Measurements from ENCODE around the gene DNAH12.
"Not testable (repeated sequence)": the region's sequence is repeated elsewhere in the genome, so short reads cannot be mapped to it uniquely, and the experiment has no call there.

Gene DNAH12

DNA sequence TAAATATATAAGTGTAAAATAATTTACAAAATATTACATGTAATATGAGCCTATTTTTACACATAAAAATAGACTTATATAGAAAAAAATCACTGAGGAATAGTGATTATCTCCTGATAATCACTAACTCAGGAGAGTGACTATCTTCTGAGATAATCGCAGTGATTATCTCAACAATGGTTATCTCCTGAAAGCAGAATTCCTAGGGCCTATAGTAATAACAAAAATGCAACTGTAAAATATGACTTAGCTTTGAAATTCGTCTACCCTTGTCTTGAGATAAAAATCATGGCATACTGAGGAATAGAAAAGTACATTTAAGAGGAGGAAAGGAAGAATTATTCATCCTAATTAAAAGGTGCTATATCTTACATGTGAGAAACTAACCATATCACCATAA lies 134.7 kb downstream of the DNAH12 start:
- CTCF ChIA-PET: no interaction called here
- DNase-seq: no peak
- Mint-ChIP-seq H3K4me1 (no peaks in the 10 kb centered on the region), H3K4me3 (no peak overlapping the region), H3K9me3 (no peaks in the 10 kb centered on the region), H3K36me3 (no peaks in the 10 kb centered on the region), H3K27me3 (peaks cover 4% of the 10 kb centered on the region), H3K27ac (no peak overlapping the region)

DNA sequence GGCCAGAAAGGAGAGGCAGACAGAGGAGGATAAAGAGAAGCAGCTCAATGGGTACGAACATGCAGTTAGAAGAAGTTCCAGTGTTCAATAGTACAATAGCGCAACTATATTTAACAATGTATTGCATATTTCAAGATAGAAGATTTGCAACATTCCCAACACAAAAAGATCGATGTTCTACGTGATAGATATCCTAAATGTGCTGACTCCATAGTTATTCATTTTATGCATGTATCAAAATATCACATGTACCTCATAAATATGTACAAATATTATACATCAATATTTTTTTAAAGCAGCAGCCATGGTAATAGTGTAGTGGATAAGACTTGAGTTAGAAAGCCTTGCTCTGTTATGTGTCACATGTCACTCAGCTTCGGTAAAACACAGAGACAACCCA lies 141.5 kb downstream of the DNAH12 start:
- no peak for DNase-seq
- CTCF ChIA-PET: no interaction called here
- Mint-ChIP-seq H3K36me3 (no peaks in the 10 kb centered on the region), H3K4me3 (no peak overlapping the region), H3K4me1 (peaks cover 5% of the 10 kb centered on the region), H3K9me3 (no peaks in the 10 kb centered on the region), H3K27ac (no peak overlapping the region), H3K27me3 (peaks cover 11% of the 10 kb centered on the region)

DNA sequence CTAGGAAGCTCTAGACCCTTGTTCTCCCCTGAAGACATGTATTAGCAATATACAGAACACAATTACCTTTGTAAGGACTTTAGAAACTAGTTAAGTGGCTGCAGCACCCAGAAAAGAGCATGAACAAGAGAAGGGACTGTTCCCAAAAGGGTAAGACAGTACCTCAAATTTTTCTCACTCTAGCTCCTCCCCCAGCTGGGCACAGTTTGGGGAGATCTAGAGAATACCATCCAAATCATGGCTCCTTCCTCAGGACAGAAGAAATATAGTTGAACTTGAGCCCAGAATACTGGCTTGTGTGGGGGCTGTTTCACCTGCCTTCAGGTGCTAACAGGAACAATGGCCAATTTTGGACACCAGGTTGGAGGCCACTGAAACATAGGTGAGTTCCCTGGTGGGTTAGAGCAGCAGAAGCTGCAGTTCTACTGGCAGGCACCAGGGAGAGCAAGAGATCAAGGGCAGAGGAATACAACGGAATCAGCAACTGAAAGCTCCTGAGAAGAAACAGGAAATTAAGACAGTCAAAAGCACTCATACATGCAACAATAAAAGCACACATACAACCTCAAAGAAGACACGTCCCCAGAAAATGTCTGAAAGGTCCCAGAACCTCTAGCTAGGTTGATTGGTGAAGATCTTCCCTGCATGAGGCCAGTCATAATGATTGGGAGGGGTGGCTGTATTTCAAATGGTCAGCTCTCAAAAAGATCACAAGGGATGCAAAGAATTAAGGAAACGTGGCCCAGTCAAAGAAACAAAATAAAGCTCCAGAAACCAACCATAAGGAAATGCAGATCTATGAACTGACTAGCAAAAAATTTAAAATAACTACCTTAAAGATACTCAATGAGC lies 146.7 kb downstream of the DNAH12 start:
- peaks cover 8% of the 10 kb centered on the region for H3K27me3 Mint-ChIP-seq

GRCh38 chr3:57393977-57394376 lies 150.2 kb downstream of the DNAH12 start:
- DNase-seq: no peak
- H3K9me3 Mint-ChIP-seq: no peaks in the 10 kb centered on the region
- peak overlapping the region; percentile 20 for H3K27ac Mint-ChIP-seq
- peaks cover 4% of the 10 kb centered on the region for H3K27me3 Mint-ChIP-seq
- CTCF ChIA-PET: interaction anchor here (0.5 kb wide), 1 partner anchor 198 kb away, joined by 3 read pairs; no protein-coding TSS in a partner anchor
- H3K36me3 Mint-ChIP-seq: no peaks in the 10 kb centered on the region
- peaks cover 17% of the 10 kb centered on the region for H3K4me1 Mint-ChIP-seq
- no peak overlapping the region for H3K4me3 Mint-ChIP-seq

More for the DNA sequence above, 146.7 kb downstream of the DNAH12 start:
- H3K9me3 Mint-ChIP-seq: no peaks in the 10 kb centered on the region
- CTCF ChIA-PET: interaction anchor here (0.5 to 3.1 kb wide), 40 partner anchors 11 to 819 kb away, joined by 3 to 44 read pairs (median 4); no protein-coding TSS in a partner anchor
- DNase-seq: peak; percentile 77
- peak overlapping the region; percentile 9 for H3K27ac Mint-ChIP-seq
- H3K36me3 Mint-ChIP-seq: no peaks in the 10 kb centered on the region
- H3K4me1 Mint-ChIP-seq: peaks cover 17% of the 10 kb centered on the region
- H3K4me3 Mint-ChIP-seq: no peak overlapping the region

DNA sequence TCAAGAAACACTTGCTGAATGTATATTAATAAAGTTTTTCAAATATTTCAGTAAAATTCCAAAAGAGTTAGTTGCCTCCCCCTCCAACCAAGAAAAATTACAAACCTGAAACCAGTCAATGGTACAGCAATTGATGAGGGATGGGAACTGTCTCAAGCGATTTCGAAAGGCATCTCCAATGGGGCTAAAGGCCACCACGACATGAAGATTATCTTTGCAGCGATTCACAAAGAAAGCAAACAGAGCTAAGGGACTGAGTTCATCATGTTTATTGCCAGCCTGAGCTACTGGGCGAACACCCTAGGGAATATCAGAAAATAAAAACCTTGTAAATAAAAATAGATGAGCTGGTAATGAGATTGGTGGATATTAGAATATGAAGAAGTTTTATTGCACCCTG lies 152.4 kb downstream of the DNAH12 start:
- peaks cover 4% of the 10 kb centered on the region for H3K27me3 Mint-ChIP-seq
- CTCF ChIA-PET: interaction anchor here (0.6 to 0.7 kb wide), 2 partner anchors 110 to 441 kb away, joined by 3 read pairs; no protein-coding TSS in a partner anchor
- no peaks in the 10 kb centered on the region for H3K9me3 Mint-ChIP-seq

DNA sequence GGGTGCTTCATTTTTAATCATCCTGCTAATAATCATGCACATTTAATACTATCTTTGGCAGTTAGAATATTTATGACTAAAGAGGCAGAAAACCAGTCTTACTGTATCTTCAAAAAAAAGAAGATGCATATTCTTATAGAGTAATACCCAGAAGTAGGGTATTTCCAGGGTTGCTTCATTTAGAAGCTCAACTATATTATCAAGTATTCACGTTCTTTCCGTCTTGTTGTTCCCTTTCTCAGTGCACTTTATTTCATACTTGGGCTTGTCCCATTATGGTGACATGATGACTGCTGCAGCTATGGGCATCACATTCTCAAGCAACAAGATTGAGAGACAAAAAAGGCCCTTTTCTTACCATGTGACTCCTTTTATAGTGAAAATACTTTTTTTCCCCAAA lies 154.9 kb downstream of the DNAH12 start:
- H3K27me3 Mint-ChIP-seq: peaks cover 4% of the 10 kb centered on the region
- DNase-seq: no peak
- no peaks in the 10 kb centered on the region for H3K36me3 Mint-ChIP-seq
- H3K4me1 Mint-ChIP-seq: peaks cover 4% of the 10 kb centered on the region
- CTCF ChIA-PET: no interaction called here
- no peak overlapping the region for H3K4me3 Mint-ChIP-seq
- H3K27ac Mint-ChIP-seq: no peak overlapping the region
- H3K9me3 Mint-ChIP-seq: no peaks in the 10 kb centered on the region

More for the DNA sequence above, 152.4 kb downstream of the DNAH12 start:
- Mint-ChIP-seq H3K27ac (no peak overlapping the region), H3K36me3 (no peaks in the 10 kb centered on the region), H3K4me1 (peaks cover 5% of the 10 kb centered on the region), H3K4me3 (no peak overlapping the region)
- no peak for DNase-seq

DNA sequence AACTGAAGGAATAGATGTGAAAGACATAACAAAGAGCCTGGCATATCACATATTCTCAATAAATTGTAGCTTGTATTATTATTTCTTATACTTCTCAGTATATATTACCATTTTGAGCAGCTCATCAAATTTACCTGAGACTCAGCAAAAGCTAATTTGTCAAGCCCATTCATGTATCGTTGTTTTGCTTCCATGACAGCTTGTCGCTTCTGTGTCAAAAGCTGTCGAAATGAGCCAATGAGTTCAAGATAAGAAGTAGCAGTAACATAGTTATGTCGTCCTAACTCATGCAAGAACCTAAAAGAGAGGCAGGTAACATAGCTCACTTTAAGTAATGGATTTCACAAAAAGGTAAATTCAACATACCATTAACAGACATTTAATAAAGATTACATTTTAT lies 157.8 kb downstream of the DNAH12 start:
- Mint-ChIP-seq H3K36me3 (no peaks in the 10 kb centered on the region), H3K27ac (no peak overlapping the region), H3K4me3 (no peak overlapping the region), H3K9me3 (no peaks in the 10 kb centered on the region), H3K27me3 (peaks cover 3% of the 10 kb centered on the region), H3K4me1 (no peaks in the 10 kb centered on the region)
- no peak for DNase-seq
- CTCF ChIA-PET: interaction anchor here (1.0 kb wide), 1 partner anchor 12 kb away, joined by 4 read pairs; no protein-coding TSS in a partner anchor

- no peak for DNase-seq
- no peaks in the 10 kb centered on the region for H3K4me1 Mint-ChIP-seq
- no peaks in the 10 kb centered on the region for H3K36me3 Mint-ChIP-seq
- no peak overlapping the region for H3K4me3 Mint-ChIP-seq
- CTCF ChIA-PET: interaction anchor here (1.9 kb wide), 1 partner anchor 12 kb away, joined by 6 read pairs; no protein-coding TSS in a partner anchor
- H3K27me3 Mint-ChIP-seq: no peaks in the 10 kb centered on the region
- no peaks in the 10 kb centered on the region for H3K9me3 Mint-ChIP-seq
- H3K27ac Mint-ChIP-seq: no peak overlapping the region
Observed at GRCh38 chr3:57385498-57385897, 158.6 kb downstream of the DNAH12 start.

DNA sequence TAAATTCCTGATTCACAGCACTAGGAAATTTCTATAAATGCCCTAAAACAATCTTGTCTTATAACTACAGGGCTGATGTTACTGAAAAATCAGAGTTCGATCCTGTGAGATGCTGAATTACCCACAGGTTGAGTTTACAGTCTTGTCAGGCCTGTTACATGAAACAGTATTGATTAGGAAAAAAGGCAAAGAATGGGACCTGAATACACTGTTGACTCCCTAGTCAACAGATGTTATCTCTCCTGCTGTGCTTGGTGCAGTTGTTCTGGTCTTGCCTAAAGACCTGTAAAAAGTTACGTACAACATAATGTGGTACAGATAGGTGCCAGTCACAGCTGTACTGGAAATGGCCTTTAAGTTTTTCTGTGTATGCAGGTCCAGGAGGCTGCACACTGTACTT lies 160.3 kb downstream of the DNAH12 start:
- CTCF ChIA-PET: interaction anchor here (3.9 kb wide), 1 partner anchor 14 kb away, joined by 15 read pairs; no protein-coding TSS in a partner anchor
- Mint-ChIP-seq H3K27me3 (peaks cover 3% of the 10 kb centered on the region), H3K4me3 (no peak overlapping the region), H3K27ac (no peak overlapping the region), H3K36me3 (no peaks in the 10 kb centered on the region), H3K4me1 (no peaks in the 10 kb centered on the region), H3K9me3 (no peaks in the 10 kb centered on the region)
- DNase-seq: no peak

DNA sequence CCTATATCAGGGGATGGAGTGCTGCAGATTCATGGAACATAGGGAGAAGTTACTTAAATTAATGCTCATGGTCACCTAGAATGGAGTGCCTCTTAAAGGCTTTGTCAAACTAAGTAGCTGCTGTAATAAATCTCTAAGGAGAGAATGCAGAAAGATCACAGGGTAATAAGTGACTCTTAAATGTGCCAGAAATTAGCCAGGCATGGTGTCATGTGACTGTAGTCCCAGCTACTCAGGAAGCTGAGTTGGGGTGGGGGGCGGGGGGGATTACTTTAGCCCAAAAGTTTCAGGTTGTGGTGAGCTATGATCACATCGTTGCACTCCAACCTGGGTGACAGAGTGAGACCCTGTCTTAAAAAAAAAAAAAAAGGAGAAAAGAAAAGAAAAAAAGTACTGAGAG lies 160.7 kb downstream of the DNAH12 start:
- CTCF ChIA-PET: interaction anchor here (3.9 kb wide), 1 partner anchor 14 kb away, joined by 15 read pairs; no protein-coding TSS in a partner anchor
- no peaks in the 10 kb centered on the region for H3K9me3 Mint-ChIP-seq
- no peaks in the 10 kb centered on the region for H3K36me3 Mint-ChIP-seq
- no peak for DNase-seq
- no peak overlapping the region for H3K27ac Mint-ChIP-seq
- no peak overlapping the region for H3K4me3 Mint-ChIP-seq
- H3K27me3 Mint-ChIP-seq: peaks cover 5% of the 10 kb centered on the region
- H3K4me1 Mint-ChIP-seq: no peaks in the 10 kb centered on the region

- no peak overlapping the region for H3K27ac Mint-ChIP-seq
- no peaks in the 10 kb centered on the region for H3K4me1 Mint-ChIP-seq
- no peak overlapping the region for H3K4me3 Mint-ChIP-seq
- no peaks in the 10 kb centered on the region for H3K36me3 Mint-ChIP-seq
- no peak for DNase-seq
- H3K27me3 Mint-ChIP-seq: peaks cover 7% of the 10 kb centered on the region
- CTCF ChIA-PET: interaction anchor here (3.9 kb wide), 1 partner anchor 15 kb away, joined by 15 read pairs; no protein-coding TSS in a partner anchor
- H3K9me3 Mint-ChIP-seq: no peaks in the 10 kb centered on the region
Observed at GRCh38 chr3:57382933-57383332, 161.2 kb downstream of the DNAH12 start.

DNA sequence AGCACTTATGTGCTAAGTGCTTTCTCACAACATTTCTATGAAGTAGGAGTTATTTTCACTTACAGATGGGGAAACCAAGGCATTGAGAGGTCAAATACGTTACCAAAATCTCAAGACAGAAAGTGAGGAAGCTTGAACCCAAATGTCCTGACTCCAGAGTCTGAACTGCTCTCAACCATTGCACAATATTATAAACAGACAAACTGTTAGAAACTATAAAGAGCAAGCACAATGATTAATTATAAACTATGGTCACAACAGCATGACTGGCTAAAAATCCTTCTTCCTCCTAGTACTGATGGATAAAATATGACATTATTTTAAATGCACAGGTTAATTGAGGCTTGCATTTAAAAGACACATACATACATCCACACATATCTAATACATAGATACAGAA lies 173.8 kb downstream of the DNAH12 start:
- Mint-ChIP-seq H3K4me1 (no peaks in the 10 kb centered on the region), H3K27me3 (peaks cover 14% of the 10 kb centered on the region), H3K9me3 (no peaks in the 10 kb centered on the region), H3K4me3 (no peak overlapping the region), H3K36me3 (no peaks in the 10 kb centered on the region), H3K27ac (no peak overlapping the region)
- CTCF ChIA-PET: interaction anchor here (0.6 kb wide), 1 partner anchor 610 kb away, joined by 3 read pairs; no protein-coding TSS in a partner anchor
- DNase-seq: no peak

DNA sequence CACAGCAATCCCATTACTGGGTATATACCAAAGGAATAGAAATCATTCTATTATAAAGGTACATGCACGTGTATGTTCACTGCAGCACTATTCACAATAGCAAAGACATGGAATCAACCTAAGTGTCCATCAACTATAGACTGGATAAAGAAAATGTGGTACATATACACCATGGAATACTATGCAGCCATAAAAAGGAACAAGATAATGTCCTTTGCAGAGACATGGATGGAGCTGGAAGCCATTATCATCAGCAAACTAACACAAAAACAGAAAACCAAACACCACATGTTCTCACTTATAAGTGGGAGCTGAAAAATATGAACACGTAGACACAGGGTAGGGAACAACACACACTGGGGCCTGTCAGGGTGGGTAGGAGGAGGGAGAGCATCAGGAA lies 179.1 kb downstream of the DNAH12 start:
- H3K27ac Mint-ChIP-seq, H3K4me1 Mint-ChIP-seq, H3K9me3 Mint-ChIP-seq, H3K36me3 Mint-ChIP-seq, H3K27me3 Mint-ChIP-seq, CTCF ChIA-PET, H3K4me3 Mint-ChIP-seq, DNase-seq: not testable (repeated sequence)

GRCh38 chr3:57356275-57356674 lies 187.9 kb downstream of the DNAH12 start:
- DNase-seq, CTCF ChIA-PET, H3K9me3 Mint-ChIP-seq, H3K4me3 Mint-ChIP-seq, H3K36me3 Mint-ChIP-seq, H3K27me3 Mint-ChIP-seq, H3K27ac Mint-ChIP-seq, H3K4me1 Mint-ChIP-seq: not testable (repeated sequence)

GRCh38 chr3:57354768-57355167 lies 189.4 kb downstream of the DNAH12 start:
- no peak for DNase-seq
- Mint-ChIP-seq H3K9me3 (no peaks in the 10 kb centered on the region), H3K27me3 (peaks cover 5% of the 10 kb centered on the region), H3K36me3 (no peaks in the 10 kb centered on the region), H3K4me3 (no peak overlapping the region), H3K27ac (no peak overlapping the region), H3K4me1 (no peaks in the 10 kb centered on the region)
- CTCF ChIA-PET: no interaction called here

Measured in activated naive CD4-positive, alpha-beta T cell treated with anti-CD3 and anti-CD28 coated beads, Interleukin-2, amount 10 ng/mL, durations not matched to agents 7 days and 5 days (primary cell).